IMR-90 (cell line): ENCODE data around the gene GRIN2A. TPM values are rescaled to one million over a fixed set of nuclear protein-coding genes. Genes with fewer than 3 reads are reported as not detected.

Experiments used
- ATAC-seq: fragments of 200-7000 bp; cut with Tn5 transposase; 2 replicates; pipeline ENCODE4 v1.9.1; 2020; ENCODE audit warnings: low read depth, mild to moderate bottlenecking, moderate library complexity
- BruUV-seq: library from RNA; stranded (reverse); fragments of 400-500 nt; replicated peaks from 2 replicates; lab custom pipeline; 2021; lab: Mats Ljungman, UMichigan
- CTCF ChIA-PET: fragments of 300-600 bp; formaldehyde crosslinking; extraction: SDS; loops from one replicate; lab custom pipeline; 2021; ENCODE audit warnings: antibody characterized with exemption; lab: Yijun Ruan, JAX
- POLR2A ChIA-PET: fragments of 300-600 bp; sonication (Branson Sonifier 250); formaldehyde crosslinking; loops from one replicate; lab custom pipeline; 2022; ENCODE audit warnings: antibody characterized with exemption; ENCODE audit not compliant: unreplicated experiment; lab: Charles Lee
- DNase-seq: peaks from one replicate; pipeline ENCODE4 v3.0.0; 2013
- H2AFZ ChIP-seq: replicated peaks from 2 replicates; pipeline ENCODE3; 2013; ENCODE audit warnings: low read length, mild to moderate bottlenecking; ENCODE audit not compliant: poor library complexity
- H2AK5ac ChIP-seq: 2 replicates; pipeline ENCODE4 v1.6.1; 2013; ENCODE audit warnings: low read depth, low read length, inconsistent platforms
- H2AK9ac ChIP-seq: replicated peaks from 2 replicates; pipeline ENCODE3; 2013; ENCODE audit warnings: mild to moderate bottlenecking, low read depth, low read length, moderate library complexity; ENCODE audit not compliant: poor library complexity
- H2BK120ac ChIP-seq: 2 replicates; pipeline ENCODE4 v1.6.1; 2013; ENCODE audit warnings: low read depth, low read length, inconsistent platforms
- H2BK15ac ChIP-seq: 3 replicates; pipeline ENCODE4 v1.6.1; 2013; ENCODE audit warnings: low read depth, low read length, inconsistent platforms
- H2BK20ac ChIP-seq: 2 replicates; pipeline ENCODE4 v1.6.1; 2013; ENCODE audit warnings: low read depth, mild to moderate bottlenecking, inconsistent platforms, low read length, moderate library complexity
- H2BK5ac ChIP-seq: 2 replicates; pipeline ENCODE4 v1.6.1; 2013; ENCODE audit warnings: mild to moderate bottlenecking, low read depth, low read length, inconsistent platforms; ENCODE audit not compliant: poor library complexity, severe bottlenecking
- H3K14ac ChIP-seq: replicated peaks from 2 replicates; pipeline ENCODE4 v1.6.1; 2013; ENCODE audit warnings: low read depth, low read length, inconsistent platforms
- H3K18ac ChIP-seq: 2 replicates; pipeline ENCODE4 v1.6.1; 2013; ENCODE audit warnings: low read depth, low read length, control low read depth
- H3K23ac ChIP-seq: 2 replicates; pipeline ENCODE4 v1.6.1; 2013; ENCODE audit warnings: low read depth, low read length, inconsistent platforms
- H3K27ac ChIP-seq: 2 replicates; pipeline ENCODE4 v1.5.1; 2013; ENCODE audit warnings: mild to moderate bottlenecking, control low read depth, low read length; ENCODE audit not compliant: insufficient read depth
- H3K27me3 ChIP-seq: 2 replicates; pipeline ENCODE4 v1.6.1; 2013; ENCODE audit warnings: low read length; ENCODE audit not compliant: control insufficient read depth, insufficient read depth
- H3K36me3 ChIP-seq: 2 replicates; pipeline ENCODE4 v1.6.1; 2013; ENCODE audit warnings: low read length, mixed read lengths; ENCODE audit not compliant: control insufficient read depth, insufficient read depth
- H3K4ac ChIP-seq: 2 replicates; pipeline ENCODE4 v1.6.1; 2013; ENCODE audit warnings: low read depth, low read length, inconsistent platforms
- H3K4me1 ChIP-seq: 2 replicates; pipeline ENCODE4 v1.6.1; 2013; ENCODE audit warnings: low read length, mixed read lengths; ENCODE audit not compliant: control insufficient read depth, insufficient read depth
- H3K4me2 ChIP-seq: 2 replicates; pipeline ENCODE4 v1.6.1; 2013; ENCODE audit warnings: low read depth, mild to moderate bottlenecking, control low read depth, low read length, moderate library complexity
- H3K4me3 ChIP-seq: 2 replicates; pipeline ENCODE4 v1.5.1; 2013; ENCODE audit warnings: low read depth, mild to moderate bottlenecking, control low read depth, low read length, moderate library complexity; ENCODE audit not compliant: insufficient read depth
- H3K56ac ChIP-seq: 2 replicates; pipeline ENCODE4 v1.6.1; 2013; ENCODE audit warnings: low read length, inconsistent platforms; ENCODE audit not compliant: insufficient read depth; ENCODE audit errors: extremely low read depth
- H3K79me1 ChIP-seq, 2 experiments: 2 replicates each; pipeline ENCODE4 v1.6.1; 2013; ENCODE audit warnings: low read length in 2 of 2, inconsistent platforms in 1 of 2, low read depth in 1 of 2
- H3K9ac ChIP-seq: 2 replicates; pipeline ENCODE4 v1.6.1; 2013; ENCODE audit warnings: low read depth, low read length, control low read depth
- H3K9me1 ChIP-seq: 2 replicates; pipeline ENCODE4 v1.6.1; 2013; ENCODE audit warnings: low read length, inconsistent platforms; ENCODE audit not compliant: insufficient read depth
- H3K9me3 ChIP-seq: 2 replicates; pipeline ENCODE4 v1.6.1; 2013; ENCODE audit warnings: low read length; ENCODE audit not compliant: control insufficient read depth, insufficient read depth
- H4K20me1 ChIP-seq: 2 replicates; pipeline ENCODE4 v1.6.1; 2013; ENCODE audit warnings: low read length, inconsistent platforms; ENCODE audit not compliant: insufficient read depth
- H4K5ac ChIP-seq: 2 replicates; pipeline ENCODE4 v1.6.1; 2013; ENCODE audit warnings: mild to moderate bottlenecking, low read depth, low read length, control low read depth
- H4K8ac ChIP-seq, 2 experiments: 2 replicates each; pipeline ENCODE4 v1.6.1; 2013; ENCODE audit warnings: low read depth in 2 of 2, low read length in 2 of 2, control low read depth in 1 of 2, inconsistent platforms in 1 of 2
- H4K91ac ChIP-seq: 2 replicates; pipeline ENCODE4 v1.6.1; 2013; ENCODE audit warnings: low read depth, low read length, inconsistent platforms; ENCODE audit not compliant: insufficient read depth
- BHLHE40 ChIP-seq: fragments of 150-350 bp; IDR thresholded peaks from 2 replicates; pipeline ENCODE4 v1.6.1; 2016; ENCODE audit warnings: mild to moderate bottlenecking, low read depth, low read length
- CEBPB ChIP-seq: IDR thresholded peaks from 2 replicates; pipeline ENCODE4 v1.6.1; 2012; ENCODE audit warnings: low read depth, low read length, improper control_type of control experiment
- CHD1 ChIP-seq: IDR thresholded peaks from 2 replicates; pipeline ENCODE4 v1.6.1; 2012; ENCODE audit warnings: low read depth, low read length, improper control_type of control experiment
- CTCF ChIP-seq: conservative IDR thresholded peaks from 2 replicates; pipeline ENCODE4 v1.5.1; 2012; ENCODE audit warnings: mild to moderate bottlenecking, low read depth, low read length, improper control_type of control experiment
- ELK1 ChIP-seq: fragments of 150-350 bp; IDR thresholded peaks from 2 replicates; pipeline ENCODE4 v1.6.1; 2016; ENCODE audit warnings: low read depth, mild to moderate bottlenecking, low read length, moderate library complexity, borderline replicate concordance
- FOS ChIP-seq: fragments of 150-350 bp; IDR thresholded peaks from 2 replicates; pipeline ENCODE4 v1.6.1; 2016; ENCODE audit warnings: low read depth, low read length
- MAFK ChIP-seq: IDR thresholded peaks from 2 replicates; pipeline ENCODE4 v1.6.1; 2012; ENCODE audit warnings: low read depth, low read length, improper control_type of control experiment
- MAZ ChIP-seq: IDR thresholded peaks from 2 replicates; pipeline ENCODE4 v1.6.1; 2012; ENCODE audit warnings: low read depth, mild to moderate bottlenecking, low read length, improper control_type of control experiment, moderate library complexity, borderline replicate concordance
- MXI1 ChIP-seq: IDR thresholded peaks from 2 replicates; pipeline ENCODE4 v1.6.1; 2012; ENCODE audit warnings: low read depth, mild to moderate bottlenecking, low read length, moderate library complexity, borderline replicate concordance
- NFE2L2 ChIP-seq: fragments of 150-350 bp; IDR thresholded peaks from 2 replicates; pipeline ENCODE4 v1.6.1; 2016; ENCODE audit warnings: low read depth, mild to moderate bottlenecking, low read length
- POLR2A ChIP-seq: IDR thresholded peaks from 2 replicates; pipeline ENCODE4 v1.6.1; 2012; ENCODE audit warnings: mild to moderate bottlenecking, low read depth, low read length
- RAD21 ChIP-seq: IDR thresholded peaks from 2 replicates; pipeline ENCODE4 v1.6.1; 2012; ENCODE audit warnings: low read length, improper control_type of control experiment
- RCOR1 ChIP-seq: IDR thresholded peaks from 2 replicates; pipeline ENCODE4 v1.6.1; 2012; ENCODE audit warnings: mild to moderate bottlenecking, low read length, improper control_type of control experiment; ENCODE audit not compliant: insufficient replicate concordance
- RFX5 ChIP-seq: IDR thresholded peaks from 2 replicates; pipeline ENCODE4 v1.8.0; 2012; ENCODE audit warnings: low read depth, mild to moderate bottlenecking, low read length, moderate library complexity
- SMC3 ChIP-seq: fragments of 150-350 bp; IDR thresholded peaks from 2 replicates; pipeline ENCODE4 v1.6.1; 2016; ENCODE audit warnings: low read depth, mild to moderate bottlenecking, antibody characterized with exemption, low read length, moderate library complexity
- USF2 ChIP-seq: fragments of 150-350 bp; IDR thresholded peaks from 2 replicates; pipeline ENCODE4 v1.6.1; 2017; ENCODE audit warnings: mild to moderate bottlenecking, antibody characterized with exemption, low read length, low read depth
- WGBS, 2 experiments: methylation state at CpG; one replicate each; pipeline versions ENCODE4 v1.1.5 to v1.1.7; 2013; ENCODE audit warnings: missing lambda C conversion rate in 2 of 2; ENCODE audit not compliant: insufficient read length in 1 of 2; ENCODE audit errors: extremely low coverage in 2 of 2; 5-methylcytosine and 5-hydroxymethylcytosine counted together
- dilution Hi-C: fragments of 300-500 bp; cut with HindIII; formaldehyde crosslinking; loops from one replicate; pipeline ENCODE4 v1.14.3; 2018; ENCODE audit warnings: low sequenced_read_pairs; ENCODE audit not compliant: unreplicated experiment
- in situ Hi-C: fragments of 300-500 bp; cut with MboI; formaldehyde crosslinking; loops from 3 replicates; pipeline ENCODE4 v1.14.3; 2019; ENCODE audit warnings: low sequenced_read_pairs, inconsistent platforms, mixed read lengths
- intact Hi-C: fragments of 100-400 bp; cut with micrococcal nuclease; formaldehyde crosslinking; loops from 2 replicates; pipeline ENCODE4 v1.10.0; 2022
- polyA plus RNA-seq, 3 experiments: library from polyadenylated mRNA; depleted of rRNA; stranded (reverse); fragments of >200 nt; gene quantifications; 2 replicates each; pipeline ENCODE4 v1.2.3, GENCODE V29; 2012; ENCODE audit warnings: low replicate concordance in 1 of 3
- total RNA-seq: library from RNA; depleted of rRNA; stranded (reverse); fragments of >200 nt; gene quantifications from 2 replicates; pipeline ENCODE4 v1.2.3, GENCODE V29; 2012

Gene GRIN2A
- total and polyA plus RNA-seq, 2 of the 4 experiments (the other 2 are of a cell fraction), result under 0.01 TPM; not detected in 1

GRCh38 chr16:10130538-10130937 is 51.7 kb downstream of the GRIN2A start:
- Histone ChIP-seq H3K4me3 (no peak overlapping the region), H3K9me1 (no peaks in the 10 kb centered on the region), H4K5ac (no peak overlapping the region), H3K56ac (no peak overlapping the region), H3K9ac (no peak overlapping the region), H3K27ac (no peak overlapping the region), H2BK20ac (no peak overlapping the region), H3K4me1 (no peaks in the 10 kb centered on the region), H3K27me3 (no peaks in the 10 kb centered on the region), H3K14ac (no peak overlapping the region), H3K4ac (no peak overlapping the region), H2BK5ac (no peak overlapping the region), H4K91ac (no peak overlapping the region), H3K23ac (no peak overlapping the region), H2BK15ac (no peak overlapping the region), H3K18ac (no peak overlapping the region), H3K36me3 (no peaks in the 10 kb centered on the region), H4K20me1 (no peaks in the 10 kb centered on the region), H3K9me3 (peaks cover 13% of the 10 kb centered on the region), H2AK9ac (no peak overlapping the region), H2BK120ac (no peak overlapping the region), H2AK5ac (no peak overlapping the region), H3K79me1 (no peaks in the 10 kb centered on the region), H4K8ac (no peak overlapping the region), H3K4me2 (no peak overlapping the region), H2AFZ (no peak overlapping the region)
- in situ Hi-C loops, result no loop called here
- WGBS, 2 experiments, result no CpG with 5 or more reads among the region's 3 CpGs
- POLR2A ChIA-PET, result no interaction called here
- dilution Hi-C loops, result no loop called here
- CTCF ChIA-PET, result no interaction called here
- no TSS peak for BruUV-seq
- TF ChIP-seq ELK1, result no peak
- no peak for TF ChIP-seq POLR2A
- TF ChIP-seq FOS, result no peak
- TF ChIP-seq RFX5, result no peak
- TF ChIP-seq NFE2L2, result no peak
- TF ChIP-seq MAFK, result no peak
- no peak for TF ChIP-seq CHD1
- TF ChIP-seq RCOR1, result no peak
- TF ChIP-seq BHLHE40, result no peak
- no peak for TF ChIP-seq USF2
- no peak for TF ChIP-seq CTCF
- no peak for TF ChIP-seq CEBPB
- TF ChIP-seq MXI1, result no peak
- no peak for TF ChIP-seq RAD21
- no peak for TF ChIP-seq MAZ
- TF ChIP-seq SMC3, result no peak
- intact Hi-C loops, result no loop called here
- ATAC-seq (no peak), DNase-seq (no peak)
